CD4-positive, CD25-positive, alpha-beta regulatory T cell (primary cell): ENCODE data around the gene PALB2. TPM values are rescaled to one million over a fixed set of nuclear protein-coding genes. Genes with fewer than 3 reads are reported as not detected.

Source experiments
- ATAC-seq, 2 donors: fragments of 150-1000 bp; cut with Tn5 transposase; one replicate each; pipeline ENCODE4 v1.10.0; 2021; ENCODE audit warnings: low read depth in 2 of 2, moderate number of reproducible peaks in 2 of 2, moderate library complexity in 1 of 2
- DNase-seq, 3 donors: peaks; one replicate each; pipeline versions ENCODE4 v3.0.0 to v3.0.0-alpha.2; 2012 to 2022; ENCODE audit warnings: mixed read lengths in 1 of 3
- H3K27ac ChIP-seq: one replicate; pipeline ENCODE4 v1.7.0; 2013; ENCODE audit warnings: mild to moderate bottlenecking, low read length; ENCODE audit not compliant: insufficient read depth, poor library complexity, severe bottlenecking
- H3K27me3 ChIP-seq: one replicate; pipeline ENCODE4 v1.7.0; 2013; ENCODE audit warnings: low read length; ENCODE audit not compliant: control insufficient read depth, insufficient read depth
- H3K36me3 ChIP-seq: one replicate; pipeline ENCODE4 v1.7.0; 2013; ENCODE audit warnings: mild to moderate bottlenecking, low read length, moderate library complexity; ENCODE audit not compliant: control insufficient read depth, insufficient read depth
- H3K4me1 ChIP-seq: 2 replicates; pipeline ENCODE4 v1.7.0; 2013; ENCODE audit warnings: mild to moderate bottlenecking, low read length; ENCODE audit not compliant: insufficient read depth, control insufficient read depth, poor library complexity, severe bottlenecking
- H3K4me3 ChIP-seq: one replicate; pipeline ENCODE4 v1.7.0; 2013; ENCODE audit warnings: low read depth, mild to moderate bottlenecking, low read length, moderate library complexity
- H3K9me3 ChIP-seq, 2 experiments: 1 replicate in 1 of 2; 2 replicates in 1 of 2; pipeline ENCODE4 v1.7.0; 2013; ENCODE audit warnings: low read length in 2 of 2, mild to moderate bottlenecking in 1 of 2, moderate library complexity in 1 of 2; ENCODE audit not compliant: control insufficient read depth in 2 of 2
- H3K27ac Mint-ChIP-seq, 3 donors: one replicate each; pipeline ENCODE4 v1.8.0; 2020 to 2022; ENCODE audit warnings: mild to moderate bottlenecking in 3 of 3, mixed read lengths in 3 of 3, moderate library complexity in 2 of 3
- H3K27me3 Mint-ChIP-seq: one replicate; pipeline ENCODE4 v1.8.0; 2022; ENCODE audit warnings: mild to moderate bottlenecking, mixed read lengths
- H3K36me3 Mint-ChIP-seq: one replicate; pipeline ENCODE4 v1.8.0; 2020; ENCODE audit warnings: mixed read lengths
- H3K4me1 Mint-ChIP-seq, 4 donors: one replicate each; pipeline ENCODE4 v1.8.0; 2020 to 2022; ENCODE audit warnings: mixed read lengths in 4 of 4, mild to moderate bottlenecking in 1 of 4
- H3K4me3 Mint-ChIP-seq, 4 donors: one replicate each; pipeline ENCODE4 v1.8.0; 2020 to 2022; ENCODE audit warnings: mild to moderate bottlenecking in 4 of 4, mixed read lengths in 4 of 4, moderate library complexity in 3 of 4
- H3K9me3 Mint-ChIP-seq, 7 donors: one replicate each; pipeline ENCODE4 v1.8.0; 2020 to 2022; ENCODE audit warnings: mixed read lengths in 7 of 7, mild to moderate bottlenecking in 3 of 7, moderate library complexity in 2 of 7
- polyA plus RNA-seq, 4 donors: library from polyadenylated mRNA; unstranded; fragments of 300-500 nt; fragmentation: Illumina TruSeq; gene quantifications; one replicate each; pipeline ENCODE4 v1.2.3, GENCODE V29; 2021
- total RNA-seq: library from RNA; stranded (reverse); gene quantifications from one replicate; pipeline ENCODE4 v1.2.3, GENCODE V29; 2022

PALB2 gene
- total and polyA plus RNA-seq, 5 donors from 2014 or later, result 4.5 to 8.1 (median 6.2) TPM

GRCh38 chr16:23556881-23557778, 84.0 kb downstream of the PALB2 start, which contains the start of the genes EARS2 and UBFD1:
Gene EARS2, minus strand, starts transcription at chr16:23557350. Its CDS starts 7 bp downstream, at chr16:23557343.
Gene UBFD1, plus strand, starts transcription at chr16:23557727. Its CDS starts 16 bp downstream, at chr16:23557743.
- peaks cover 5% of the 10 kb centered on the region for H3K36me3 Mint-ChIP-seq
- H3K4me1 ChIP-seq, result peaks cover 21% of the 10 kb centered on the region

GRCh38 chr16:23554536-23554935, 86.6 kb downstream of the PALB2 start:
- ATAC-seq (no peak), DNase-seq (no peak)
- Histone ChIP-seq H3K27me3 (no peaks in the 10 kb centered on the region), H3K4me3 (no peak overlapping the region), H3K36me3 (peaks cover 25% of the 10 kb centered on the region), H3K27ac (no peak overlapping the region), H3K4me1 (peaks cover 21% of the 10 kb centered on the region), H3K9me3 (no peaks in the 10 kb centered on the region)
- H3K36me3 Mint-ChIP-seq, result peaks cover 12% of the 10 kb centered on the region
- peak overlapping the region in 1 of 3 donors; percentile 28 for H3K27ac Mint-ChIP-seq
- no peaks in the 10 kb centered on the region for H3K27me3 Mint-ChIP-seq
- H3K9me3 Mint-ChIP-seq, result no peaks in the 10 kb centered on the region
- H3K4me3 Mint-ChIP-seq, result peak overlapping the region in 2 of 4 donors; percentile 5 to 91
- H3K4me1 Mint-ChIP-seq, result peaks cover 13 to 35% (median 19%) of the 10 kb centered on the region in 4 donors

More at GRCh38 chr16:23556881-23557778, 84.0 kb downstream of the PALB2 start, which contains the start of the genes EARS2 and UBFD1:
- DNase-seq, result peak; percentile 89 to 99 (median 96)
- H3K4me1 Mint-ChIP-seq, result peaks cover 20 to 48% (median 30%) of the 10 kb centered on the region in 4 donors
- H3K27me3 Mint-ChIP-seq, result no peaks in the 10 kb centered on the region
- H3K9me3 ChIP-seq, result no peaks in the 10 kb centered on the region
- H3K9me3 Mint-ChIP-seq, result no peaks in the 10 kb centered on the region
- no peaks in the 10 kb centered on the region for H3K27me3 ChIP-seq
- peak within 1 kb of the TSS; percentile 91 for H3K27ac ChIP-seq
- peak; percentile 92 for ATAC-seq
- peak within 1 kb of the TSS; percentile 92 for H3K4me3 ChIP-seq
- peak within 1 kb of the TSS; percentile 91 to 99 (median 95) for H3K4me3 Mint-ChIP-seq
- H3K27ac Mint-ChIP-seq, result peak within 1 kb of the TSS; percentile 95 to 96 (median 95)
- H3K36me3 ChIP-seq, result peaks cover 24% of the 10 kb centered on the region

Other genes starting within 250 kb of the PALB2 start
- 18.7 TPM for gene COG7, start 188.1 kb downstream of the PALB2 start, total RNA-seq
- 10 to 100 TPM in 3 of 4 donors, 1 to 10 TPM in 1; 9.2 to 14.1 (median 11.1) TPM for gene COG7, start 188.1 kb downstream of the PALB2 start, polyA plus RNA-seq
- gene GGA2, start 130.8 kb downstream of the PALB2 start, total RNA-seq, result 109 TPM
- gene GGA2, start 130.8 kb downstream of the PALB2 start, polyA plus RNA-seq, result 10 to 100 TPM; 46.5 to 52.8 (median 49.4) TPM
- 10.2 TPM for gene EARS2, start 84.0 kb downstream of the PALB2 start, total RNA-seq
- 10 to 100 TPM in 3 of 4 donors, 1 to 10 TPM in 1; 9.5 to 13.5 (median 12.0) TPM for gene EARS2, start 84.0 kb downstream of the PALB2 start, polyA plus RNA-seq
- gene UBFD1, start 83.6 kb downstream of the PALB2 start, total RNA-seq, result 38.8 TPM
- gene UBFD1, start 83.6 kb downstream of the PALB2 start, polyA plus RNA-seq, result 10 to 100 TPM; 13.0 to 17.5 (median 14.7) TPM
- gene NDUFAB1, start 45.0 kb downstream of the PALB2 start, total RNA-seq, result 27.8 TPM
- 100 to 1,000 TPM; 212 to 233 (median 222) TPM for gene NDUFAB1, start 45.0 kb downstream of the PALB2 start, polyA plus RNA-seq
- gene DCTN5, start 156 bp upstream of the PALB2 start, total RNA-seq, result 63.4 TPM
- 10 to 100 TPM; 59.7 to 91.8 (median 73.7) TPM for gene DCTN5, start 156 bp upstream of the PALB2 start, polyA plus RNA-seq
- gene PLK1, start 37.6 kb upstream of the PALB2 start, total RNA-seq, result 1.6 TPM
- gene PLK1, start 37.6 kb upstream of the PALB2 start, polyA plus RNA-seq, result 1 to 10 TPM; 1.4 to 4.2 (median 2.8) TPM
- gene ERN2, start 71.9 kb upstream of the PALB2 start, total RNA-seq, result not detected
- not detected for gene ERN2, start 71.9 kb upstream of the PALB2 start, polyA plus RNA-seq
- gene CHP2, start 113.7 kb upstream of the PALB2 start, total RNA-seq, result not detected
- not detected for gene CHP2, start 113.7 kb upstream of the PALB2 start, polyA plus RNA-seq
- gene PRKCB, start 194.7 kb upstream of the PALB2 start, total RNA-seq, result 83.1 TPM
- gene PRKCB, start 194.7 kb upstream of the PALB2 start, polyA plus RNA-seq, result 10 to 100 TPM; 37.4 to 54.7 (median 47.5) TPM